ENCODE results near the gene HMGN4.

GRCh38 chr6:26541579-26541978 lies 3.4 kb downstream of the HMGN4 start:
- TF ChIP-seq POLR2A (IDR thresholded peaks at IDR 0.05) (no peak), CTCF (IDR thresholded peaks at IDR 0.05) (no peak)
